Measurements from ENCODE around the gene ITPKC.

Gene ITPKC

DNA sequence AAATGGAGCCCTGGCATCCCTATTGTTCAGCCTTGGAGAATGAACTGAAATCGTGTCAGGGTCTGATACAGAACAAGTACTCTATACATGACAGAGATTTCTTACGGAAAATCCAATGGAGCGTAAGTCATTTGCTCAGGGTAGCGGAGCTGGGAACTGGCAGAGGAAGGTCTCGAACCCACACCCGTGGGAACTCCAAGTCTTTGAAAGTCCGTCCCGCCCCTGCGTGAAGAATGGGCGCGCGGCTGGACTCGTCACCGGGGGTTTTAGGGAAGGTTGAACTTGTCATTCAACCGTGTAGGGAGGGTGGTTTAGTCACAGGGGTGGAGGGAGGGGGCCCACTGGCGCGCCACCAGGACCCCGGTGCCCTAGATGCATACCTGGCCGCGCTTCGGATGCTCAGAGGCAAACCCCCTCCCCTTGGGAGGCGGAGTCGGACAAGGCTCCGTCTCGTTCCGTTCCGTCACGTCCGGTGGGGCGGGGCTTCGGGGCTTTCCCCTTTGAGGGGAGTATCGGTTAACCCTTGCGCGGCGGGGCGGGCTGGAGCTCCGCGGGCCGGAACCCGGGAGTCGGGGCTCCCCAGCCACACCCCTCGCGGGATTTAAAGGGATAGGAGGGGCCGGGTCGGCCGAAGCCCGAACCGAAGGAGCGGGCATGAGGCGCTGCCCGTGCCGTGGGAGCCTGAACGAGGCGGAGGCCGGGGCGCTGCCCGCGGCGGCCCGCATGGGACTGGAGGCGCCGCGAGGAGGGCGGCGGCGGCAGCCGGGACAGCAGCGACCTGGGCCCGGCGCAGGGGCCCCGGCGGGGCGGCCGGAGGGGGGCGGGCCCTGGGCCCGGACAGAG, at the start of gene ITPKC, which contains the start of gene COQ8B:
Gene ITPKC, plus strand, starts transcription at position 631 of the 843 bp plus-strand sequence. Its CDS starts 24 bp downstream, at position 655.
Gene COQ8B, minus strand, starts transcription at position 405 of the 843 bp plus-strand sequence. CDS start 2,254 bp downstream, outside the sequence.
- TF ChIP-seq, protein P1, sequence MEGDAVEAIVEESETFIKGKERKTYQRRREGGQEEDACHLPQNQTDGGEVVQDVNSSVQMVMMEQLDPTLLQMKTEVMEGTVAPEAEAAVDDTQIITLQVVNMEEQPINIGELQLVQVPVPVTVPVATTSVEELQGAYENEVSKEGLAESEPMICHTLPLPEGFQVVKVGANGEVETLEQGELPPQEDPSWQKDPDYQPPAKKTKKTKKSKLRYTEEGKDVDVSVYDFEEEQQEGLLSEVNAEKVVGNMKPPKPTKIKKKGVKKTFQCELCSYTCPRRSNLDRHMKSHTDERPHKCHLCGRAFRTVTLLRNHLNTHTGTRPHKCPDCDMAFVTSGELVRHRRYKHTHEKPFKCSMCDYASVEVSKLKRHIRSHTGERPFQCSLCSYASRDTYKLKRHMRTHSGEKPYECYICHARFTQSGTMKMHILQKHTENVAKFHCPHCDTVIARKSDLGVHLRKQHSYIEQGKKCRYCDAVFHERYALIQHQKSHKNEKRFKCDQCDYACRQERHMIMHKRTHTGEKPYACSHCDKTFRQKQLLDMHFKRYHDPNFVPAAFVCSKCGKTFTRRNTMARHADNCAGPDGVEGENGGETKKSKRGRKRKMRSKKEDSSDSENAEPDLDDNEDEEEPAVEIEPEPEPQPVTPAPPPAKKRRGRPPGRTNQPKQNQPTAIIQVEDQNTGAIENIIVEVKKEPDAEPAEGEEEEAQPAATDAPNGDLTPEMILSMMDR (IDR thresholded peaks at IDR 0.05; ENCODE audit: insufficient read depth, low read length, missing control alignments), result no peak
- ChIA-PET POLR2A (interaction anchor here (0.7 to 1.9 kb wide), 6 partner anchors 12 to 82 kb away, joined by 3 to 10 read pairs (median 8); partner anchors contain the start of genes ACTMAP, EGLN2, NUMBL and RAB4B), CTCF (interaction anchor here (1.0 to 1.5 kb wide), 2 partner anchors 53 to 90 kb away, joined by 4 to 6 read pairs; no protein-coding TSS in a partner anchor)
- peak within 1 kb of the TSS; percentile 77 for H3K4me3 ChIP-seq (ENCODE audit: low read depth, low read length)
- peak; percentile 83 for DNase-seq (ENCODE audit: low read depth, low spot score)

DNA sequence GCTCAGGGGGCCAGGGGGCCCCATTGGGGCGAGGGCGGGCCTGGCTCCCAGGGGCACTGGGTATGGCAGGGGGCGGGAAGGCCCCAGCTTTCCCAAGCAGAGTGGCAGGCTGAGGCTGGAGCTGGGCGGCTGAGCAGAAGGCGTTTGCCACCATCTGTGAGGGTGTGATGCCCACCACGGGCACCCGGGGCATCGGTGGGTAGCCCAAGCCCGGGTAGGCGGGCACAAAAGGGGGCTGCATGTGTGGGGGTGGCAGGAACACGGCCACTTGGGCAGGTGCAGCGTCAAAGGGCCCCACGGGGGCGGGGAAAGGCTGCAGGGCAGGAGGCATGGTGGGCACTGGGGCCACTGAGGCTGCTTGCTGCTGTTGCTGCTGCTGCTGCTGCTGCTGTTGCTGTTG, 49.3 kb upstream of the ITPKC start:
- H3K4me3 ChIP-seq (ENCODE audit: low read depth, low read length), result no peak overlapping the region
- CTCF ChIA-PET, result no interaction called here
- POLR2A ChIA-PET, result no interaction called here

DNA sequence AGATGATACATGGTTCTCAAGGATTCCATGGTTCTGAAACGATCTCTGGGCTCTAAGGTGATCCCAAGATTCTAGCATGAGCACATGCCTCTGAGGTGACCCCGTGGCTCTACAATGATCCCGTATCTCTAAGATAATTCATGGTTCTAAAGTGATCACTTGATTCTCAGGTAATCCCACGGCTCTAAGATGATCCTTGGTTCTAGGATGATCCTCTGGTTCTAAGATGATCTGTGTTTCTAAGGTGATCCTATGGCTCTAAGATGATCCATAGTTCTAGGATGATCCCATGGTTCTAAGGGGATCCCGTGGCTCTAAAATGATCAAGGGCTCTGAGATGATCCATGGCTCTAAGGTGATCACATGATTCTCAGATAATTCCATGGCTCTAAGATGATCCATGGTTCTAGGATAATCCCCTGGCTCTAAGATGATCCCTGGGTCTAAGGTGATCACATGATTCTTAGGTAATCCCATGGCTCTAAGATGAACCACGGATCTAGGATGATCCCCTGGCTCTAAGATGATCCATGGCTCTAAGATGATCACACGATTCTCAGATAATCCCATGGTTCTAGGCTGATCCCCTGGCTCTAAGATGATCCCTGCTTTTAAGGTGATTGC, 47.8 kb upstream of the ITPKC start:
- CTCF ChIA-PET, result no interaction called here
- DNase-seq (ENCODE audit: low read depth, low spot score), result no peak
- TF ChIP-seq, protein P1 (IDR thresholded peaks at IDR 0.05; ENCODE audit: insufficient read depth, low read length, missing control alignments), result no peak
- POLR2A ChIA-PET, result no interaction called here
- H3K4me3 ChIP-seq (ENCODE audit: low read depth, low read length), result no peak overlapping the region

More for the DNA sequence above, 49.3 kb upstream of the ITPKC start:
- no peak for DNase-seq (ENCODE audit: low read depth, low spot score)
- TF ChIP-seq, protein P1 (IDR thresholded peaks at IDR 0.05; ENCODE audit: insufficient read depth, low read length, missing control alignments), result no peak

DNA sequence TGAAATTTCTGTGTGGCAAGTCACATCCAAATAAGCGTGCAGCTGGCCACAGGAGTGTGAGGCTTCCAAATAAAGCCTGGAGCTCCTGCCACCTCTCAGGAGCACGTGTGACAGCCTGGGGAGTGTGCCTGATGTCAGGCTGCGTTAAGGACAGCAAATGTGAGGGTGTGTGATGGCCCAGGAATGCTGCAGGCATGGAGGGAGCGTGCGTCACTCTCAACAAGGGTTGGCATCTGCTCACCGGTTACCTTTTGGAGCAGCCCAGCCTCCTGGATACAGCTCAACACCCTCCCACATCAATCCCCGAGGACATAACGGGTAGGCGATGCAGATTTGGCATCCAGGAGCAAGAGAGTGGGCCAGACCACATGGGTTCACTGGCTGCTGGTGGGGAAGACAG, 45.5 kb upstream of the ITPKC start:
- POLR2A ChIA-PET, result interaction anchor here (0.6 kb wide), 1 partner anchor 42 kb away, joined by 4 read pairs; no protein-coding TSS in a partner anchor

DNA sequence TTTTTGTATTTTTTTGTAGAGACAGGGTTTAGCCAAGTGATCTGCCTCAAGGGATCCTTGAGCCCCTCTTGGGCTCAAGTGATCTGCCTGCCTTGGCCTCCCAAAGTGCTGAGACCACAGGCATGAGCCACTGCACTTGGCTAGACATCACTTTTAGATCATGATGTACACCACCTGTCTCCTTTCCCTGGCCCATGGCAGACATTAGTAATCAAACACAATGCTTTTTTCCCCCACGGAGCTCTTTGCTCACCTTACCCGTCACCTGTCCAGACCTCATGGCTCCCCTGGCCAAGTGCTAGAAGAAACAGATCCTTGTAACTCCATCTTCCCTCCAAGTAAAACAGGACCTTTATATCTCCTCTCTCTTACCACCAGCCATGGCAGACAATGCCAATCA, 44.9 kb upstream of the ITPKC start:
- CTCF ChIA-PET, result interaction anchor here (1.0 to 3.5 kb wide), 3 partner anchors 8 to 37 kb away, joined by 3 to 16 read pairs (median 4); no protein-coding TSS in a partner anchor
- POLR2A ChIA-PET, result interaction anchor here (0.6 kb wide), 1 partner anchor 41 kb away, joined by 4 read pairs; no protein-coding TSS in a partner anchor
- DNase-seq (ENCODE audit: low read depth, low spot score), result no peak

More for the DNA sequence above, 45.5 kb upstream of the ITPKC start:
- H3K4me3 ChIP-seq (ENCODE audit: low read depth, low read length), result no peak overlapping the region
- TF ChIP-seq, protein P1 (IDR thresholded peaks at IDR 0.05; ENCODE audit: insufficient read depth, low read length, missing control alignments), result no peak
- no peak for DNase-seq (ENCODE audit: low read depth, low spot score)
- CTCF ChIA-PET, result interaction anchor here (1.0 to 3.5 kb wide), 3 partner anchors 8 to 36 kb away, joined by 3 to 16 read pairs (median 4); no protein-coding TSS in a partner anchor

More for the DNA sequence above, 44.9 kb upstream of the ITPKC start:
- H3K4me3 ChIP-seq (ENCODE audit: low read depth, low read length), result no peak overlapping the region
- TF ChIP-seq, protein P1 (IDR thresholded peaks at IDR 0.05; ENCODE audit: insufficient read depth, low read length, missing control alignments), result no peak
